ENCODE measurements around the gene SAMD11.
A peak's percentile ranks its signal among the peaks of the same experiment; 100 is the strongest.

The SAMD11 gene

DNA sequence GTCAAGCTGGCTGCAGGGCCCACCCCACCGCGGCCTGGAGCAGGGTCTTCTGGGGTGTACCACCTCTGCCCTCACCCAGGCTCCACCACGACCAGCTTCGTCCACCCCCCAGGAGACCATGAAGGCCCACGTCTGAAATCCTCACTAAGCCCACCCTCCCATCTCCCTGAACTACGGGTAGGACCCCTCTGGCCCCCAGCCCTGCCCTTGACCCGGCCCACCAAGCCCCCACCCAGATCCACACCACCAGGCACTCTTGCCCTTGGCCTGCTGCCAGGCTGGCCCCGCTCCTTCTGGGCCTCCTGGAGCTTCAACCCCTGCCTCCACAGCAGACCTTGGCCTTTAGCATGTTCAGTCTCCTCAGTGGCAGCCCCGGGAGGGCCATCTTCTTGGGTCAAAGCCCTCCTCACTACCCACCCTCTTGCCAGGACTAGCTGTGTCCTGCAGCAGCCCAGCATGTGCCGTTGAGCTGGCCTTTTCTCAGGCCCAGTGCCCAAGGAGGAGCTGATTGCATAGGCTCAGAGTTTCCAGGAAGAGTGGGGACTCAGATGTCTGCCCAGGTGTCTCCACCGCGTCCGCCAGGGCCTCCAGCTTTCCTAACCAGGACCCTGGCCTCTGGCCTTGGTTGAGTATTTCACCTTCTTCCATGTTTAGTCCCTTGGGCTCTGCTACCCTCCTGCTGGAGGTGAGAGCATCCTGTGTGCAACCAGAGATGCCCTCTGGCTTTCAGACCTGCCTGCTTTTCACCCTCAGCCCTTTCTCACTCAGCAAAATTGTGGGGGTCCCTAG is 17.7 kb upstream of the SAMD11 start:
- DNase-seq, result no peak

DNA sequence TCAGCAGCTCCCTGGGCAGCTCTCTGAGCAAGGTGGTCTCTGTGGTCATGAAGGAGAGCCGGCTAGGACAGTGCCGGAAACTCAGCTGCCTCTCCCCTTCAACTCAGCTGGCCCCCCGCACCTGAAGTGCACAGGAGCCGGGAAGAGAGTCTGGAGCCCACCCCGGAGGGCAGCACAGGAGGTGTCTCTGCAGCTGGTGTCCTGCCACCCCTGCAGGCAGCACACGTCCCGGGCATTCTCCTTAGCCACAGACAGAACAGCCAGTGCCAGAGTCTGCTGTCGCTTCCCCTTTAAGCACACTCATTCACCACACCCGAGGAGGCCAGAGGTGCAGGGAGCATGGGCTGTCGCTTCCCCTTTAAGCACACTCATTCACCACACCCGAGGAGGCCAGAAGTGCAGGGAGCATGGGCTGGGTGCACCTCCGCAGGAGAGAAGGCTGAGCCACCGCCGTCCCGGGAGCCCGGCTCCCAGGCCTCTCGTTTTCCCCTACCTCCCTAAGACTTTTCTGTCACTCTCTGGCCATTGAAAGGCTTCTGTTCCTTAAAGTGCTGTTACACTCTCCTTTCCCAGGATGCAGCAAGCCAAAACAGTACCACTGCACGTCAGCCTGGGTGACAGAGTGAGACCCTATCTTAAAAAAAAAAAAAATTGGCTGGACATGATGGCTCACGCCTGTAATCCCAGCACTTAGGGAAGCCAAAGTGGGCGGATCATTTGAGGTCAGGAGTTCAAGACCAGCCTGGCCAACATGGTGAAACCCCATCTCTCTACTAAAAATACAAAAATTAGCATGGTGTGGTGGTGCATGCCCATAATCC is 16.9 kb upstream of the SAMD11 start:
- peak; percentile 91 for DNase-seq

DNA sequence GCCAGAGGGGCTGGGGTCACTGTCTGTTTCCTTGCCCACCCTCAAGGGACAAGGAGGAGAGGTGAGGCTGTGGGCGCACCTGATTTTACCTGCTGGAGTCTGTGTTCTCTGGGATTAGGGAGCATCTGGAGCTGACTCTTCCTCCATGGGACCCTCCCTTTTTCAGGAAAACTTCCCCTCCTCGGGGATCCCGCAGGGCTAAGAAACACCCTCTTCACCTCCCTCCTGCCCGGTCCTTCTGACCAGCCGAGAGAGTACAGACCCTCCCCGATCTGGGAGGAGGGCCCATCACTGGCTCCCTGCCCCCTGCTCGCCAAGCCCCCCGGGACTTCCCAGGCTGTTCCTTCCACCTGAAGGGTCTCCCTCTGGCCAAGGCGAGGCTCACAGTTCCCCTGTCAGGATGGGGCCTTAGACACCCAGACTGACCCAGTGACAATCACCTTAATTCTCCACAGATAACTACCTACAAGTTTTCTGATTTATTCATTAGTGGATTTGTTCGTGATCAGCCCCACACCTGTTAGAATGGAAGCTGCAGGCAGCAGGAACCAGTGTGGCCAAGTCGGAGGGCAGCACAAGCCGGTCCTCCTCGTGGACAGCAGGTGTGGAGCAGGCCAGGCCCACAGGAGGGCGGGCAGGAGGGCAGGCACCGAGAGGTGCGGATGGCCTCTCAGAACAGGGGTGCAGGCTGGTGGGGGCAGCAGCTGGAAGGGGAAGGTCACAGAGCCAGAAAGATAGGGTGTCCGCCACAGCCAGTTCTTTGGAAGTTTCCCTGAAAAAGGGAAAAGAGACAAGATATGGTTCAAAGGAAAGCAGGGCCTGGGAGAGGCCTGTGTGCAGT is 15.9 kb upstream of the SAMD11 start:
- no peak for DNase-seq

DNA sequence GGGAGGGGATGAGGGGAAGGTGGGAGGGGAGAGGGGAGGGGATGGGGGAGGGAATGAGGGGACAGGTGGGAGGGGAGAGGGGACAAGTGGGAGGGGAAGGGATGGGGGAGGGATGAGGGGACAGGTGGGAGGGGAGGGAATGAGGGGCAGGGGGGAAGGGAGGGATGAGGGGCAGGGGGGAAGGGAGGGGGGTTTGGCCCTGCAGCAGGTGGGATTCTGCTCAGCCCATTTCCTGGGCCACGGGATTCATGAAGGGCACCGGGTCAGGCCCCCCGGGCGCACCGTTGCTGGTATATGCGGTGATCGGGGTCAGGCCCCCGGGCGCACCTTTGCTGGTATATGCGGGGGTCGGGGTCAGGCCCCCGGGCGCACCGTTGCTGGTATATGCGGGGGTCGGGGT is 15.1 kb upstream of the SAMD11 start:
- no peak for DNase-seq

DNA sequence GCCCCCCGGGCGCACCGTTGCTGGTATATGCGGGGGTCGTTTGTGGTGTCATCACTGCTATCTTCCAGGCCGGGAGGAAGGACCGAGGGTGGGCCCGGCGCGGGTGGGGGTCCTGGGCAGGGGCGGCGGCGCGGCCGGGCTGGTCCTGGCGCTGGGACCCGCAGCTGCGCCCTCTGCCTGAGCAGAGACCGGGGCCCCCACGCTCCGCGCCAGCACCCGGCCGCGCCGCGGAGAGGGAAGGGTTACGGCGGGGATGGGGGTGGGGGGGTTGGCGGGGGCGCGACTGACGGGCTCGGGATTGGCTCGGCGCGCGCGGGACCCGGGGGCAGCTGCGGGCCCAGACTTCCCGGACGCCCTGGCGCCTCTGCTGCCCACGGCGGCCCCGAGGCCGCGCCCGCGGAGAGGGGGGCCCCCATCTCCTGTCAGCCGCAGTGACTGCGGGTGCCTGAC is 13.8 kb upstream of the SAMD11 start:
- DNase-seq, result no peak

DNA sequence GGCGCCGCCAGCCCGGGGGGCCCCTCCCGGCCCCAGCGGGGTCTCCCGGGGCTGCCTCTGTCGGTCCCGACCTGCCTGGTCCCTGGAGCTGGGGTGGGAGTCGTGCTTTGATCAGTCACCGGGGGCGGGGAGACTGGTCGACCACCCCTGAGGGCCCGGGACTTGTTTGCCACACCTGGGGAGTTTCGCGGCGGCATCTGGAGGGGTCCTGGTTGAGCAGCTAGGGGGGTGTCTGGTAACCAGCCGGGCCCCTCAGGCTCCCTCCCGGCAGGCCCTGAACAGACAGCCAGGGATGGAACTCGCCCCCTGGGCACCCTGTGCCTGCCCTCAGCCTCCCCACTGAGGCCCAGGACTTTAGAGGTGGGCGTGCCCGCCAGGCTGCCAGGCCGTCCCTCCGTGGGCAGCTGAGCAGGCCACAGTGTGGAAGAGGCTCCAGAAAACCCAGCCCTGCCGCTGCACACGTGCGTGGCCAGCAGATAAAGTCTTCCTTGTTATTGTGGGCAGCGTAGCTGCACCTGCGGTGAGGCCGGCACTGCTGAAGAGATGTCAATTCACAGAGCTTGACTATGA is 13.3 kb upstream of the SAMD11 start:
- no peak for DNase-seq

DNA sequence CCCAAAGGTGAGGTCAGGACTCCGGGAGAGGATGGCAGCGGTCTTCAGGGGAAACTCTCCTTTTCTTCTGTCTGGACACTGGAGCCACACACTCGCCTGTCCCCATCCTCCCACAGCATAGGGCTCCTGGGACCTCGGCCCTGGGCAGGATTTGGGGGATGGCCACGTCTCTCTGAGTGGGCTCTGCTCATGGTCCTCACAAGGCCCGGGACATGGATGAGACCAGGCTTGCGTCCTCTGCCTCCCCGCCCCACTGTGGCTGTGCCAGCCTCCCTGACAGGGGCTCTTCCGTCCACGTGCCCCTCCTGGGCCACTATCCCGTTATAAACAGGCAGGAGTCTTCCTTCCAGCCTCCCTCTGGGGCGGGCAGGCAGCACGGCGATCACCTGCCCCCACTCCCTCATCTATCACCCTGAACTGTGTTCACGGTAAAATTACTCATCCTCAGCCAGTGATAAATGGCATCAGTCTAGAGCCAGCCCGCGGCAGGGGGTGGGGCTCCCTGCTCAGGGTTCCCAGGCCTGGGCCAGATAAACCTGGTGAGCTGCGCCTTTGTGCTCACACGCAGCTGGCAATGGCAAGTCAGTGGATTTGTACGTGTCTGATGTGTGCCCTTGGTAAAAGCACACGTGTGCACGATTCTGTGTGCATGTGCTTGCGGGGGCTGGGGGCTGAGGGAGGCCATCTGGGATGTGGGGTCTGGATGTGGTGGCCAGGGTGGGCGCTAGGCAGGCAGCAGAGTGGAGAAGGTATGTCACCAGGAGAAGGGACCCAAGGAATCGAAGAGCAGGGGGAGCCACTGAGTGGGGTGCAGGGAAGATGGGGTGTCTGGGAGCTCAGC is 12.6 kb upstream of the SAMD11 start:
- peak; percentile 85 for DNase-seq

DNA sequence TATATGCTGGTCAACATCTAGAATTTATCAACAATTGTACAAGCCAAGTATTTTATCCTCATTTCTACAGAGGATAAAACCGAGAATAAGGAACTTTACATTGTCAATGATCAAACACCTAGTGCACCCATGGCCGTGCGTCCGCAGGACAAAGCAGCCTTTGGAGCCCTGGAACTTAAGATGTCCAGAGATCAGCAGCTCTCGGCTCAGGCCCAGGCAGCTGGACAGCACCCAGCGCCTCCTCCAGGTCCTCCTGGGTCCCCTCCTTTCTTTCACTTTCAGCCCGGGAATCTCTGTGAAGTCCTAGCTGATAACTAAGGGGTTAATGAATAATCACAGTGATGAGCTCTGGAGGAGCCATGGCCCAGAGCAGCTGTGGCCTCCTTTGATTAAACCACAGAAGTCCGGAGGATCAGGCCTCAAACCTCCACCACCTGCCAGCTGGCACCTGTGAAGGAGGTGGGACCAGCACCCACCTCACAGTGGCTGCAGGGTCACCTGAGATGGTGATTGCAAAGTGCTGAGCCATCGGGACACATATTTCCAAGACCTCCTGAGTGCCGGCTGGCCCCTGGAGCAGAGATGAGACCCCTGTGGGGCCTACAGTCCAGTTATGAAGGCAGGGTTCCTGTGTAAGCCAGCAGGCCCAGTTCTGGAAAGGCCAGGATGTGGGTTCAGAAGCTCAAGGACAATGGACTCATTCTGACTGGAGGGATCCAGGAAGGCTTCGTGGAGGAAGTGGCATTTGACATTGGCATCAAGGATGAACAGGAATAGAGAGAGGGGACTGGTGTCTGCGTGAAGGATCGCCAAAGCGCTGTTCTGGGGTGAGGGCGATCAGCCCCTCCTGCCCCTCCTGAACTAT is 11.6 kb upstream of the SAMD11 start:
- DNase-seq, result peak; percentile 91

DNA sequence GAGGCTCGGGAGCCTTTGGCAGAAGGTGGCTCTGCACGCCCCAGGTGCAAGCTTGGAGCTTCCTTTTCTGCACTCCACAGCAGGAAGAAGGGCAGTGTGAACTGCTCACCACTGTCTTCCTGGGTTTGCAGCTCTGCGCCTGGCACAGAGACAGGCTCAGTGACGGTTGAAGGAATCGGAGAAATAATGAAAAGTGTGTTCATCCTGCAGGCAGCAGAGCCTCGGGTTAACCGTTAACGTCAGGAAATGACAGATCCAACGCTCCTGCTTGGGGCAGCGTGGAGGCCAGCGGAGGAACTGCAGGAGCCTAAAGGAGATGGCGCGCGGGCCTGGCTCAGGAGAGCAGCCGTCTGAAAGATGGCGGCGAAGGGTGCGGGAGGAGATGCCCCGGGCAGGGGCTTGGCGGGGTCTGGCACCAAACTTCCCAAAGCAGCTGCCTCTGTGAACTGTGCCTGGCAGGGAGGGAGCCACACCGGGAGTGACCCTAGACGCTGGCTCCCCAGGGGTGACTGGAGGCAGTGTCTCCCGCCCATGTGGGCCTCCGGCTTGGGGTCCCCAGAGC is 10.9 kb upstream of the SAMD11 start:
- peak; percentile 83 for DNase-seq

DNA sequence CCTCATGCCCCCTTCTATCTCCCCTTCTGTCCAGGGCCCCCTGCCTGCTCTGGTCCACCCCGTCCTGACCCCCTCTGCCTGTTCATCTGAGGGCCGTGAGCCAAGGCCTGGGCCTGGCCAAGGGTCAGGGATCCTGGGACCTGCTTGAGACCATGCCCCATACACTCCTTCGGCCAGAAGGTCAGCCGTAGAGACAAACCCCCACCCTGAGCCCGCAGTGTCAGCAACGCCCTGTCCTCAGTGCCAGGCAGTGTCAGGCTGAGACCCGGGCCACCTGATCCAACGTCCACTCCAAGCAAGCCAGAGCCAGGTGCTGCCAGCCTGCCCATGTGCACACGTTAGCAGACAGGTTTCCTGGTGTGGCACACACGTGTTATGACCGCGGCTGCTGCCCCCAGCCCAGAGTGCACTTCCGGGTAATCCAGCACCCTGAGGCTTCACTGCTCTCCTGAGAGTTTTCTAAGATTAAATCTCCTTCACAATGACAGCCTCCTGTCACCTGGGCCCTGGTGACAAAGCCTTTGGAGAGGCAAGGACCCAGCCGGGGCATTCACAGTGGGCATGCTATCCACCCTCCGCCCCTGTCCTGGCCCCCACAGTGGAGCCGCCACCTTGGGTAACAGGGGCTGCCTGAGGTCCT is 10.1 kb upstream of the SAMD11 start:
- DNase-seq, result peak; percentile 64

DNA sequence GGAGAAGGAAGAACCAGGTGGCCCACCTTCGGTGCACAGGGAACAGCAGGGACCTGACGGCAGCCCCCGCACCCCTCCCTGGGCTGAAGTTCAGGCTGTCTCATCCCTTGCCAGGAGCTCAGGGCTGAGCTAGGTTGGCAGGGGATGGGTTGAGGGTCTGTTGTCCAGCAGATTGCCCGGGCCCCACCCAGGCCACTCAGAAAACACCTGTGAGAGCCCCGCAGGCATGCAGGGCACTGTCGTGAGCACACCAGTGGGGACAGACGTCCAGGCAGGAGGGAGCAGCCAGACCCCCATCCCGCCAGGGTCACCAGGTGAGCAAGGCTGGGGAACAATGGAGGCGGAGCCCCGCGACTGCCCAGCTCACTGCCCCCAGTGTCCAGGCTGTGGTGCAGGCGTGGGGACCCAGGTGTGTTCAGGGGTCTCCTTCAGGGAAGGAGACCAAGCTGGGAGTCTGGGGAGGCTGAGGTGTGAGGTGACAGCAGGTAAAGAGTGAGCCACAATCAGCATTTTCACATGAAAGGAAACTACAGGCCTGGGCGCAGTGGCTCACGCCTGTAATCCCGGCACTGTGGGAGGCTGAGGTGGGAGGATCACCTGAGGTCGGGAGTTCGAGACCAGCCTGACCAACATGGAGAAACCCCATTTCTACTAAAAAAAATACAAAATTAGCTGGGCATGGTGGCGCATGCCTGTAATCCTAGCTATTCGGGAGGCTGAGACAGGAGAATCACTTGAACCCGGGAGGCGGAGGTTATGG is 9.4 kb upstream of the SAMD11 start:
- no peak for DNase-seq

DNA sequence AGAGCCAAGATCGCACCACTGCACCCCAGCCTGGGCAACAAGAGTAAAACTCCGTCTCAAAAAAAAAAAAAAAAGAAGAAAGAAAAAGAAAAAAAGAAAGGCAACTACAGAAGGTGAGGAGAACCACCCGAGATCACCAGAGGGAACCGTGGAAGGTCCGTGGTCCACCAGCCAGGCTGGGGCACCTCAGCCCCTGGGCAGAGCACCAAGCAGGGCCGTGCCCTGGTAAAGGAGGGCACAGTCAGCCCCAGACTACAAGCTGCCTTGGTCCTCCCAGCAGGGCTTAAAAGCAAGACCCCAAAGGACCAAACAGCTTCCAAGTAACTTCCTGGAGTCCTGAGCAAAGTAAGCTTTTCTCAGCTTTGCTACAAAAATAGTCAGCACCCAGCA is 8.8 kb upstream of the SAMD11 start:
- no peak for DNase-seq

DNA sequence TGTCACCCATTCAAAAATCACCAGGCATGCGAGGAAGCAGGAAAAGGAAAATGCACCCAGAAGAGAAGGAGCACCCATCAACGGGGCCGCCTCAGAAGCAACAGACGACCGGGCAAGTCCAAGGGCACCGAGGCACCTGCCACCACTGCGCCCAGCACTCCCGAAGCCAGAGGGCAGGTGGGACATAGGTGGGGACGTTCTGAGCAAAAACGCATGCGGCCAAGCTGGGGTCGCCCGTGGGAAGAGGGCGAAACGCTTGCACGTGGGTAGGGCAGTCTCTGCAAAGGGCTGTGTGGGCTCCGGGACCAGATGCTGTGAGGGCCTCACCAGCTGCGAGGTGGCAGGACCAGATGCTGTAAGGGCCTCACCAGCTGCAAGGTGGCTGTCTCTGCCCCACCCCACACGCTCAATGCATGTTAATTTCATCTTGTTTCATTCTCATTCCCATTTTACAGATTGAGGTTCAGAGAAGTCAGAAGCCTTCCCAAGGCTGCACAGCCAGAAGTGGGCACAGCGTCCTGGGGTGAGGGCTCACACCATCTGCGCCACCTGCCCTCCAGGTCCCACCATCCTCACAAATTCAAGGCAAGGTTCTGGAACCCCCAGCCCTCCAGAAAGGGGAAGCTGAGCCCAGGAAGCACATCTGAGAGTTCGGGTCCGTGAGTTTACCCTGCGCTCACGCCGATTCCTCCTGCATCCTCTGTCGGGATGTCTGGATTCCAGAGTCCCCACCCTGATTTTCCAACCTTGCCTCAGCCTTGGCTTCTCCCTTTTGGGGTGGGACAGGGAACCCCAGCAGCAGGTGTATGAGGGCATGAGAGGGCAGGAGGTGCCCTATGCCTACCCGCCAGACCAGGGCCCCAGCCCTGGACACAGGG is 8.2 kb upstream of the SAMD11 start:
- peak; percentile 81 for DNase-seq

DNA sequence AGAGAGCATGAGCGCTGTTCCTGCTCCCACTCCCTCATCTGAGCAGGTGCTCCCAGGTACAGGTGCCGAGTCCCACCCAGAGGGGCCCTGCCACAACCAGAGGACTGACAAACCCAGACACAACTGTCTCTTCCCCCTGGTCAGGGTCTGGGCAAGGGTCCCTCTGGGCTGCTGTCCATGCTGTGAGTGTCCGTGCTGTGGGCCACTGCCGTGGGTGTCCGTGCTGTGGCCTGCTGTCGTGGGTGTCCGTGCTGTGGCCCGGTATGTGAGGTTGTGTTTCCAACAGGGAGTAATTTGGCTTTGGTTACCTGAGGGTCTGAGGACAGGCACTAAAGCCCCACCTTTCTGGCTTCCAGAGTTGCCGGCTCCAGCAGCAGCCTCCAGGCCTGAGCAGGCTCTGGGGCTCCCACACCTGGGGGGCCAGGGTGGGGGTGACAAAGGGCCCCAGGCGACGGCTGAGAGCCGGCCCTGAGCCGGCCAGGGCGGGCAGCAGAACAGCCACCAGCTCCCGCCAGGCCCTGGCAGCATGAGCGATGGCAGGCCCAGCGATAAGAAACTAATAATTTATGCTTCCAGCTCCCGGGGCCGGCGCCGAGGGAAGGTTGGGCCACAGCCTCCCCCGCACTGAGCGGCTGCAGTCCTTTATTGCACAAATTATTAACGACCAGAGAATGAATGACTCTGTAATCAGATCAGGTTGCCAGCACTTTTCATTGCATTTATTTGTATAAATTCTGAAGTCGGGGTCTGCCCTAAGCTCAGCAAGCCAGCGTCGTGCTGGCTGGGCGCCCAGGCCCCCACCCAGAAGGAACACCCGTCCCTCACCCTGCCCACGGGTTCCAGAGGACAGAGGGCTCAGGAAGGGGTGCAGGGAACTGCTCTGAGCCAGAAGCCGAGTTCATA is 7.3 kb upstream of the SAMD11 start:
- no peak for DNase-seq

DNA sequence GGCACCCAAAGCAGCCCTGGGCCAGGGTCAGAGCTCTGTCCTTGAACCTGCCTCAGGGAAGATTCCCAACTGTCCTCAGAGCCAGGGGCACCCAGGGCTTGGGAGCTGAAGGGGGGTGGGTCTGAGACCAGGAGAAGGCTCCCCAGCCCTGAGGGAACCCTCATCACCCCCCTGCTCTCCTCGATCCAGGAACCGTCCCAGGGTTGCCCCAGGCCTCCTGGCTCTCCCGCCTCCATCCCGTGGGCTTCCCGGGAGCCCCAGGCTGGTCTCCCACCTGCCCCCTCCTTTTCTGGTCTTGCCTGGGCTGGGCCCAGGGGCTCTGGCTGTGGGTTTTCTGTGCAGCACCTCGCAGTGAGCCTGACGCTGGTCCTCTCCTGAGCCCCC is 6.7 kb upstream of the SAMD11 start:
- no peak for DNase-seq

DNA sequence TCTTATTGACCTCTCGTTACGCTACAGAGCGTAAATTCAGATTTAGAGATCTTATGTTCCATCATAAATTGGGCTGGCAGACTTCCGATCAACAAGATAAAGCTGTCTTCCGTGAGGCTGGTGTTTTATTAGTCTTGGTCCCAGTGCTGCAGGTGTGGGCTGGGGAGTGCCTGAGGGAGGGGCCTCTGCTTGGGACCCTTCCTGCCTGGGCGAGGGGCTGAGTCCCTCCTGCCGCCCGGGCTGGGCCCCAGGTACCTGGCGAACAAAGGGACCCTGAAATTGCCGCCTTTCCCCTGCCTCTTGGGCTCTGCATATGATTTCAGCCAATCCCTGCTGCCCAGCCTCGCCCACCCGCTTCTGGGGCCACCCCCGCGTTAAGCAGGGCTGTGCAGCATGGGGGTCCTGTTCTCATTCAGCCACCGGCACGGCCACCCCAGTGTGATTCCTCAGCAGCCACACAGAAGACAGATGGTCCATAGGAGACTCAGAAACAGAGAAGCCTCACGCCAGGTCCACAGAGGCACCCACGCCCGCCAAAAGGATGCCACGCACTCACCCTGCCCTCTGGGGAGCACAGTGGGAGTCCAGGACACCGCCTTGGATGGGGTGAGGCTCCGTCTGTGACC is 6.1 kb upstream of the SAMD11 start:
- DNase-seq, result no peak

DNA sequence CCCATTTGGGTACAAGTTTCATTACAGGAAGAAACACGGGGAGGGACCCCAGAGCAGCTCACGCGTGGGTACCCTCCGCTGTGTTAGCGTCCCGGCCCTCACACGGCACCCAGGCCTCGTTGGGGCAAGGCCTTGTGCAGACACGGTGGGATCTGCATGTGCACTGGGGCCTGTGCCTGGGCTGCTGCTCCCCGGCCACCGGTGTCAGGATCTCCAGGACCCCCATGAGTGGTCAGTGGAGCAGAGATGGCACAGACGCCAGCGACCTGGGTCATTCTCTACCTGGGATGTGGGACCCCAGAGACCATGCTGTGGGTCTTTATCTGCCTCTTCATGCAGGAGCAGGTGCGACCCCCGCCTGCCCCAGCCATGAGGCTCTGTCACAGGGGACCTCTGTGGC is 5.4 kb upstream of the SAMD11 start:
- DNase-seq, result no peak
